ENCODE data around the gene MAST1.
A peak's percentile ranks its signal among the peaks of the same experiment; 100 is the strongest.
"Not testable (repeated sequence)": the region's sequence is repeated elsewhere in the genome, so short reads cannot be mapped to it uniquely, and the experiment has no call there.

MAST1 gene

DNA sequence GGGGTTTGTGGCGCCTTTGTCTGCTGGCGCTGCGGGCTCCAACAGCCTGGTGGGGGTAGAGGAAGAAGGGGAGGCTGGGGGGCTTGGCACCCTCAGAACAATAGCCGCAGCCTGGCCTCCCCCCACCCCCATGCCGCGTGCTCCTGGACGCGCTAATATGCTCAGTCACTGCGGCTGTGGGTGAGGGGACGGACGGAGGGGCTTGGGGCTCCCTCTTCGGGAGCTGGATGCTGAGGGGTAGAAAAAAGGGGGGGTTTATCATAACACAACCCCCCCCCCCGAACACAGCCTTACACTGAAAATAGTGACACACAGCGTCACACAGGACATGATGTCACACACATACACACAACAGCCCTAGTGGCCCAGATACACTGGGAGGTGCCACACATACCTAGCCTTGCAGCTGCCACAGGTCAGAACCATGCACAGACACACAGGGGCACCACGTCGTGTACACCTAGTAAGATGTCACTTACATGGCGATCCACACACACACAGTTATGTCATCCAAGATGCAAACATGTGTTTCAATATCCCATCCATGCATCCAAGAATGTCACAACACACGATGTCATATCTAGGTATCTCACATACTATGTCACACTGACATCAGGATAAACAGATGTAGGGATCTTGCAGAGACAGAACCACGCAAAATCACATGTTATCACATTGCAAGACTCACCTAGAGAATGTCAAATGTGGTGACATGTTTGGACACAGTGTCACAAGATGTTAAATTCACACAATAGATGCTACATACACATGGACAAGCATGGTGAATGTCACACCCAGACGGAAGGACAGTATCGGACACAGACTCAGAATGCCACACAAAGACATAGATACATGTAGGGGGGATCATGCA, 806 bp downstream of the MAST1 start:
- DNase-seq = peak in 2 of 56 donors; percentile 8 to 9

DNA sequence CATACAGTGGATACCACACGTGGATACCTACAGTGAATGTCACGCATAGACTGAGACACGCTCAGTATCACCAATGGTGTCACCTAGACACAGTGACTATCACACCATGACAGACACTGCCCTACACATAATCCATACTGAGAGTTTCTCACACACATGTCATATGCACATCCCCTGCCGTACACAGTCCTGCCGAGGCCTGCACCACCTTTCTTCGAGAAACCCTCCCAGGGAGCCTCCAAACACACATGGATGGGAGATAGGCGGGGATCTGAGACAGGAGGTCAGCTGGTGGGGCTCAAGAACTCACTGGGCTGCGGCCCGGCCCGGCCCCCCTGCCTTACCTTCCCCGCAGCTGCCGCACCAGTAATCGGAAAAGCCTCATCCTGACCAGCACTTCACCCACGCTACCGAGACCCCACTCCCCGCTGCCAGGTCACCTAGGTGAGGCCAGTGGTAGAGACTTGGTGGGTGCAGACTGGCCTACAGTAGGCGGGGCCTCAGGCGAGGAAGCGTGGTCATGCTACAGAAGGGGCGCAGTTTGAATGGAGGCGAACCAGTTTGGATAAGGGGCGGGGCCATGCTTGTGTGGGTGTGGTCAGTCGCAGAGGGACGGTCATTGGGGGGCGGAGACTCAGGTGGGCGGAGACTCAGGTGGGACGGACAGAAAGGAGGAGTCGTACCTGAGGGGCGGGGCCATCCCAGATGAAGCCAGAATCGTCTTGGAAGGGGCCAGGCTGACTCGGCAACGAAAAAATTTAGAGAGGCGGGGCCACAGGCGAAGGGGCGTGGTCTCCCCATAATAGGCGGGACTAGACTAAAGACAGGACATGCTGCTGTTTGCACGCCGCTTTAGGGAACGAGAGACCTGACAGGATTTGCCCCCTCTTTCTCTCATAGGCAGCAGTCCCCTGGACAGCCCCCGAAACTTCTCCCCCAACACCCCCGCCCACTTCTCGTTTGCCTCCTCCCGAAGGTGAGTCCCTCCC, 2.1 kb downstream of the MAST1 start:
- DNase-seq = peak in 32 of 56 donors; percentile 13 to 82 (median 37)

DNA sequence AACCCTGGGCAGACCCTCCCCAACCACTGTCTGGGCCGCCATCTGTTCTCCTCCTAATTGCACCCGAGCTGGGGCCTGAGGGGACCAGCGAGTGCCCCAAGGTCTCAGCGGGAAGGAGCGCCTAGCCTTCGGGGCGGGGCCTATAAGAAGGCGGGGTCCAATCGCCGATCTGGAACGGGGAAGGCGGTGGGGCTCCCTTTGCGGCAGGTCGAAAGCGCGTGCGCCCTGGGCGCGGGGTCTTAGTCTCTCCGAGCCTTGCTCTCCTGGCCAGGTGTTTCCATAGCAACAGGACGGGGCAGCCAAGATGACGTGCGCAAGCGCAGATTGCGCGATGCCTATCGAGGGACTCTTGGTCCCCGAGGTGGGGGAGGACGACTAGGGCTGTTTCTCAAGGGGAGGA, 2.8 kb downstream of the MAST1 start:
- peak in 14 of 56 donors; percentile 5 to 52 (median 21) for DNase-seq

GRCh38 chr19:12842511-12842910, 4.2 kb downstream of the MAST1 start:
- no peak for DNase-seq

DNA sequence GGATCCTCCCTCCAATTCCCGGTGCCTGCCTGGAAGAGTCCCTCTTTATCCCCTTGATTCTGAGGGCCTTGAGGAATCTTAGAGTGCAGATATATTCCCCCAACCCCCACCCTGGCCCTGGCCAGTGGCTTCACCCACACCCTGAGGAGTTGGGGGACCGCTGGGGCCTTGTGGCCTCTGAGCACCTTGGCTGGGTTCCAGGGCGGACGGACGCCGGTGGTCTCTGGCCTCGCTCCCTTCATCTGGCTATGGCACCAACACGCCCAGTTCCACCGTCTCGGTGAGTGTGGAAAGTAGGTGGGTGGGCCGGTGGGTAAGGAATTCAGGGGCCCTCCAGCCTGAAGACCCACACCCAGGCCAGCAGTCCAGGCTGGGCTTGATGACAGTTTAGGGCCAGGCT, 5.0 kb downstream of the MAST1 start:
- no peak for DNase-seq

DNA sequence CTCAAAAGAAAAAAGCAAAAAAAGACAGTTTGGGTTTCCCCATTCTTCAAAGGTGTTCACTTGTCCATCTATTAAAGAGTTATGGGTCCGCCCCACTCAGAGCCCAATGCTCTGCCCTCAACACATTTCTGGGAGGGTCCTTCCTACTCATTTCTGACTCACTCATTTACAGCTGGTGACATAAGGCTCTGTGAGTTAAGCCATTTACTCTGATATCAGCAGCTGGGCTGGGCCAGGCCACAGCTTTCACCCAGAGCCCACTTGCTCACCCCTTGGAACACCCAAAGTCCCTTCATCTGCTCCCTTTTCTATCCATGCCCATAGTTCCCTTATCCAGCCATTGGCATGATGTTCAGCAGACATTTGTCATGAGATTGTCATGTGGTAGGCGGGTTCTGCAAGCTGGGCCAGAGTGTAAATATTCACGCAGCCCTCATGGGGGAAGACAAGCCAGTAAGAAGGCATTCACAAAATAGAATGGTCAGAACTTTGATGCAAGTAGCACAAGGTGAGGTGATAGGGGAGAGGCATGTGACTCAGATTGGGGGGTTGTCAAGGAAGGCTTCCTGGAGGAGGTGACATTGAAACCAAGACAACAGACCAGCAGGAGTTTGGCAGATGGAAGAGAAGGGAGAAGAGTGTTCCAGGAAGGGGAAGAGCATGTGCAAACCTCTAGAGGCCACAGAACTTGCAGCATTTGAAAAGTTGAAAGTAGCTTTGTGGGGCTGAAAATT, 5.9 kb downstream of the MAST1 start:
- no peak for DNase-seq

- not testable (repeated sequence) for DNase-seq
Observed at GRCh38 chr19:12846613-12847012, 8.3 kb downstream of the MAST1 start.

DNA sequence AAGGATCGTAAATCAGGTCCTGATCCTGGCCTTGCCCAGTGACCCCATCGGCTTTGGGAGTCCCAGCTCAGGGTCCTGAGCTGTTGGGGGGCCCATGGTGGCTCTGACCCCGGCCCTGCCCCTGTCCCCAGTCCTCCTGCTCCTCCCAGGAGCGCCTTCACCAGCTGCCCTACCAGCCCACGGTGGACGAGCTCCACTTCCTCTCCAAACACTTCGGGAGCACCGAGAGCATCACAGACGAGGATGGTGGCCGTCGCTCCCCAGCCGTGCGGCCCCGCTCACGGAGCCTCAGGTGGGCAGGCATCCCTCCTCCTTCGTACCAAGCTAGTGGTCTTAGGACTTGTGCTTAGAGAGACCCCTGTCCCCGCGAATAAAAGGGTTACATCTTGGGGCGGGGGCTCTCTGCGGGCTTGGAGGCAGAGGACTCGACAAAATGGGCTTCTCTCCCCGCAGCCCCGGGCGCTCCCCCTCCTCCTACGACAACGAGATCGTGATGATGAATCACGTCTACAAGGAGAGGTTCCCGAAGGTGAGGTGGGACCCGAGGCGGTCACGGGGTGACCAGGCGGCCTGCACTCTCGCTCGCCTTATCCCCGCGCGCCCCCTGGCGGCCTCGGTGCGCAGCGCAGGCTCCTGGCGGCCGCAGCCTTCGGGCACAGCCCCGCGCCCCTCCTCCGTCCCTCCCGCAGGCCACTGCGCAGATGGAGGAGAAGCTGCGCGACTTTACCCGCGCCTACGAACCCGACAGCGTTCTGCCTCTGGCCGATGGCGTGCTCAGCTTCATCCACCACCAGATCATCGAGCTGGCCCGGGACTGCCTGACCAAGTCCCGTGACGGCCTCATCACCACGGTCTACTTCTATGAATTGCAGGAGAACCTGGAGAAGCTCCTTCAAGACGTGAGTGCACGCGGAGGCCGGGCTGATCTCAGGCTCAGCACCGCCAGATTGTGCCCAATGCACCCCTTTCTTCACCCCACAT, 9.1 kb downstream of the MAST1 start:
- DNase-seq = peak in 50 of 56 donors; percentile 15 to 89 (median 60)

DNA sequence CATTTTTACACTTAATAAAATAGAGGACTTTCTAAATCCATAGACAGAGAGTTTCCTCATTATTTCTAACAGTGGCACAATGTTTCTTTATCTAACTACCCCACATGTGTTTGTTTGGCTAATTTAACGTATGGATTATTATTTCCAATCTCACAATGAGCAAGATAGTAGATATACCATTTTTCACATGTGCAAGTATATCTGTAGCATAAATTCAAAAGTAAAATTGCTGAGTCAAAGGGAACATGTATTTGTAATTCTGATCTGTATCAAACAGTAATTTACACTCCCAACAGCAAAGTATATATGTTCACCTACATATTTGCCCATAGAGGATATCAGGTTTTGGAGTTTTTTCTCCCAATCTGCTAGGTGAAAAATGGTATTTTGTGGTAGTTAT, 18.3 kb downstream of the MAST1 start:
- DNase-seq = no peak

GRCh38 chr19:12858041-12858928, 20.0 kb downstream of the MAST1 start:
- DNase-seq = no peak

DNA sequence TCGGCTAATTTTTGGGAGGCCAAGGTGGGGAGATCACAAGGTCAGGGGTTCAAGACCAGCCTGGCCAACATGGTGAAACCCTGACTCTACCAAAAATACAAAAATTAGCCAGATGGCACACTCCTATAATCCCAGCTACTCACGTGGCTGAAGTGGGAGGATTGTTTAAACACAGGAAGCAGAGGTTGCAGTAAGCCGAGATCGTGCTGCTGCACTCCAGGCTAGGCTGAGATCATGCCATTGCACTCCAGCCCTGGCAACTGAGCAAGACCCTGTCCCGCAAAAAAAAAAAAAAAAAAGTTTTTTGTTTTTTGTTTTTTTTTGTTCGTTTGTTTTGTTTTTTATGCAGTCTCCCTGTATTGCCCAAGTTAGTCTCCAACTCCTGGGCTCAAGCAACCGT, 21.2 kb downstream of the MAST1 start:
- no peak for DNase-seq

DNA sequence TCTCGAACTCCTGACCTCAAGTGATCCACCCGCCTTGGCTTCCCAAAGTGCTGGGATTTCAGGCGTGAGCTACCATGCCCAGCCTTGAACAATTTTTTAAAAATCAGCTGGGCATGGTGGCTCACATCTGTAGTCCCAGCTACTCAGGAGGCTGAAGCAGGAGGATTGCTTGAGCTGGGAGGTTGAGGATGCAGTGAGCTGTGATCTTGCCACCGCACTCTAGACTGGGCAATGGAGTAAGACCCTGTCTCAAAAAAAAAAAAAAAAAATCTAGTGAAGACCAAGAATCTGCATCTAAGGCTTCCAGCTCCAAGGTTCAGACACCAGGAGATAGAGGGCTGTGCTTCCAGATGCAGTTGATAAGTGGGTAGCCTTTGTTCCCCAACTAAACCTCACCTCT, 25.8 kb downstream of the MAST1 start:
- no peak for DNase-seq

DNA sequence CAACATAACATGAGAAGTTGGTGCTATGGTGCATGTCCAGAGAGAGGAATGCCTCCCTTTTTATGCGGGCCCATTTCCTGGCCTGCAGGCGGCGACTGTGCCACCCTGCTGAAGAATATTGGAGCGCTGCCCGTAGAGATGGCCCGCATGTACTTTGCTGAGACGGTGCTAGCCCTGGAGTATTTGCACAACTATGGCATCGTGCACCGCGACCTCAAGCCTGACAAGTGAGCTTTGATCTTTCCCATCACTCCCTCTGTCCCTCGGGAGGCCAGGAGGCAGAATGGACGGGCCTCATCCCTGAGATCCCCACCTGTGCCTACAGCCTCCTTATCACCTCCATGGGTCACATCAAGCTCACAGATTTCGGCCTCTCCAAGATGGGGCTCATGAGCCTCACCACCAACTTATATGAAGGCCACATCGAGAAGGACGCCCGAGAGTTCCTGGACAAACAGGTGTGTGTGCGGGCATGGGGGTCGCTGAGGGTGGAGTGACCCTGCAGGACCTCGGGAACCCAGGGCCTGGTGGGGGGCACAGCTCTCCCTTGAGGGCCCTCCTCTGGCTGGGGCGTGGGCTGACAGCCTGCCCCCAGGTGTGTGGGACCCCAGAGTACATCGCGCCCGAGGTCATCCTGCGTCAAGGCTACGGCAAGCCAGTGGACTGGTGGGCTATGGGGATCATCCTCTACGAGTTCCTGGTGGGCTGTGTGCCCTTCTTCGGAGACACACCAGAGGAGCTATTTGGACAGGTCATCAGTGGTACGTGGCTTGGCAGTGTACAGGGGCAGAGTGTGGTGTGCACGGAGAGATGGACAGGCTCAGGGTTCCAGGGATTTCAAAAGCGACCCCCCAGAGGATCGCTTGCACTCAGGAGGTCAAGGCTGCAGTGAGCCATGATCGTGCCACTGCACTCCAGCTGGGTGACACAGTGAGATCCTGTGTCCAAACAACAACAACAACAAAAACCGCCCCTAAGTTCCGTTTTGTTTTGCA, 26.7 kb downstream of the MAST1 start:
- DNase-seq = no peak

GRCh38 chr19:12865746-12866415, 27.6 kb downstream of the MAST1 start:
- DNase-seq = no peak

DNA sequence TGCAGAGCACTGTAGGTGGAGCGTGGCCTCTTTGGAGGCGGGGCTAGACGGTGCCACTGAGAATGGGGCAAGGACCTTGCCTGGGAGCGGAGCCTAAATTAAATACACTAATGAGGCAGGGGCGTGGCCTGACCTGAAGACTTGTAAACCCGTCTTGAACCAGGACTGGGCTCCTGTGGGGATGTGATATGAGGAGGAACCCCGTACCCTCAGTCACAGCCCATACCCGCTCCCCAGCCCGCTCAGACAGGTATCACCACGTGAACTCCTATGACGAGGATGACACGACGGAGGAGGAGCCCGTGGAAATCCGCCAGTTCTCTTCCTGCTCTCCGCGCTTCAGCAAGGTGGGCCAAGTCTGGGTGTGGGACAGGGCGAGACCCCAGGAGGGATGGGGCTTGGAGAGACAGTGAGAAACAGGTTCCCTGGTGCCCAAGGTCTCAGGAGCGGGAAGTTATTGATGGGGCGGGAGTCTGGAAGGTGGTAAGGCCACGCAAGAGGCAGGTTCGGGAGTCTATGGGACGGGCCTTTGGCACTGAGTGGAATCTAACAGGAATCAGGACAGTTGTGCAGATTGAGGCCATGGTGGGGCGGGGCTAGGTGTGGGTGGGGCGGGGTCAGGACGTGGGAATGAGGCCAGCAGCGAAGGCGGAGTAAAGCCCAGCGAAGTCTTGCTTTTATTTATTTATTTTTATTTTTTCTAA, 28.3 kb downstream of the MAST1 start:
- no peak for DNase-seq

Data from amygdala (tissue), 56 donors.